ENCODE results near the gene ZNF24.
A peak's percentile ranks its signal among the peaks of the same experiment; 100 is the strongest.

The ZNF24 gene

GRCh38 chr18:35343936-35344735, at the start of gene ZNF24:
ZNF24 (minus strand) TSS chr18:35344420; CDS start chr18:35340650, 3,770 bp downstream.
- DNase-seq, result peak; percentile 73 to 85 (median 82)

DNA sequence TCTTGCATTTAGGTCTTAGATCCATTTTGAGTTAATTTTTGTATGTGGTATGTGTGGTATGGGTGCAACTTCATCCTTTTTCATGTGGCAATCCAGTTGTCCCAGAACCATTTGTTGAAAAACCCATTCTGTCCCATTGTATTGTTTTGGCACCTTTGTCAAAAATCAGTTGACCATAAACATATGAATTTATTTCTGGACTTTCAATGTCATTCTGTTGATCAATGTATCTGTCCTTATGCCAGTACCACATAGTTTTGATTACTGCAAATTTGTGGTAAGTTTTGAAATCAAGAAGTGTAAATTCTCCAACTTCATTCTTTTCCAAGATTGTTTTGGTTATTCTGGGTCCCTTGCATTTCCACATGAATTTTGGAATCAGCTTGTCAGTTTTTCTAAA, 49.5 kb upstream of the ZNF24 start:
- DNase-seq, result no peak

- DNase-seq, result no peak
Measured at GRCh38 chr18:35392375-35392774, 48.2 kb upstream of the ZNF24 start.

DNA sequence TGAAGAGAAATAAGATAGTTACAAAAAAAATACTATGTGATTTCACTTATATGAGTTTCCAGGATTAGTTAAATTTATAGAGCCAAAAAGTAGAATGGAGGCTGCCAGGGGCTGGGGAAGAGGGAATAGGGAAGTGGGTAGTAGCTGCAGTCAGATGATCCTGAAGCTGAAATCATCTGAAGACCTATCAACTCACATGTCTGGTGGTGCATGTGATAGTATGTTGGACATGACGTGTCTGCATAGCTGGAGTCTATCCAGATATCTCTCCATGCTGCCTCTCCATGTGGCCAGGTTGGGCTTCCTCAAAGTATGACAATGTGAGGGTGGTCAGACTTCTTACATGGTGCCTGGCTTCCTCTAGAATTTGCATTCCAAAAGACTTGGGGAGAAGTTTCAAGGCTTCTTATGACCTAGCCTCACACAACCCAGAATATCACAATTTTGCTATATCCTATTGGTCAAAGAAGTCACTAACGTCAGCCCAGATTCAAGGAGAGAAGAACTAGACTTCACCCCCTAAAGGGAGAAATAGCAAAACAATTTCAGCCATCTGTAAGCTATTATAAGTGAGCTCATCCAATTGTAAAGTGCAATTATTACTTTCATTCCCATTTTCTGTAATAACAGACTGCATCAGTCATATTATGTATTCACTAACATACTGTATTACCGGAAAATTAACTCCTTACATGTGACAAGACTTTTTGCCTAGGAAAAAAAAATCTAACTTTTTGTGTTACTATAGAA, 46.9 kb upstream of the ZNF24 start:
- no peak for DNase-seq

DNA sequence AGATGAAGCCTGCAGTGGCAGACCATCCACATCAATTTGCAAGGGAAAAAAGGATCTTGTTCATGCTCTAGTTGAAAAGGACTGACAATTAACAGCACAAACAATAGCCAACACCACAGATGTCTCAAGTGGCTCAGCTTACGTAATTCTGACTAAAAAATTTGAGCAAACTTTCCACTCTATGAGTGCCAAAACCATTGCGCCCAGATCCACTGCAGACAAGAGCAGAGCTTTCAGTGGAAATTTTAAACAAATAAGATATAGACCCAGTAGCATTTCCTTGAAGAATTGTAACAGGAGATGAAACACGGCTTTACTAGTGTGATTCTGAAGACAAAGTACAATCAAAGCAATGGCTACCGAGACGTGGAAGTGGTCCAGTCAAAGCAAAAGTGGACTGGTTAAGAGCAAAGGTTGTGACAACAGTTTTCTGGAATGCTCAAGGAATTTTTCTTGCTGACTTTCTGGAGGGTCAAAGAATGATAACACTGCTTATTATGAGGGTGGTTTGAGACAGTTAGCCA, 44.9 kb upstream of the ZNF24 start:
- no peak for DNase-seq

- no peak for DNase-seq
Measured at GRCh38 chr18:35387152-35387571, 42.9 kb upstream of the ZNF24 start.

DNA sequence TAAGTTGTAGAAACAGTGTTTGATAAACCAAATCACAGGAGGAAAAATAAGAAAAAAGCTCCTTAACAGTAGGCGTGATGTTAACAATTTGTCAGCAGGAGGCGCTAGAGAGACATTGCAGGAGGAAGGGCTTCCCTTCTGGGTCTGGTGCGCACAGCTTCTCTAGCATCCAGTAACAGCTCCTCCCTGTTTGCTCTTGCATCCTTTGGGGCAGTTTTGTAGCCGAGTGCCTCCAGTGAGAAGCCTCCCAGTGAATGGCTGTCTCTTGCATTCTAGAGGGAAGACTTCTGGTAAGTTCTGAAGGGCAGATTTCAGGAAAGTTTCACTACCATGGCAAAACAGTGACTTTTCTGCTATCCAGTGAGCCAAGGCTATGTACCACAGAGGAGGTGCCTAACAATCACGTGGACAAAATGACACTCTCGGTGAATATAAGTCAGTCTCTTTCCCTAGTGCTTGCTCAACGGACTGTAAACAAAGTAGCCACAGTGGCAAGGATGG, 42.4 kb upstream of the ZNF24 start:
- DNase-seq, result peak in 3 of 4 experiments; percentile 11 to 40 (median 34)

DNA sequence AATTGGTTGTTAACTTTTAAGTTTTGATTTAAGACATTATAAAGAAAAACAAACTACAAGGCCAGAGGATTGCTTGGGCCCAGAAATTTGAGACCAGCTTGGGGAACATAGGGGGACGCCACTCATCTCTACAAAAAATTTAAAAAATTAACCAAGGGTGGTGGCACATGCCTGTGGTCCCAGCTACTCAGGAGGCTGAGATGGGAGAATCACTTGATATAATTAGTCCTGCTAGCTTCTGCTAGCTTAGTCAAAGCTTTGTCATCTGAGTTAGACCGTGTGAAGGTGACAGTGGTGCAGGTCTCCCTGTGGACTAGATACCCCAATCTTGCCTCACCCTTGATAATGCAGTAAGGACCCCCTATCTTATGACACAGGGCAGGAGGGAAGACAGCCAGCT, 38.9 kb upstream of the ZNF24 start:
- DNase-seq, result no peak

GRCh38 chr18:35379421-35379820, 35.2 kb upstream of the ZNF24 start:
- no peak for DNase-seq

GRCh38 chr18:35378574-35378896, 34.3 kb upstream of the ZNF24 start:
- no peak for DNase-seq

DNA sequence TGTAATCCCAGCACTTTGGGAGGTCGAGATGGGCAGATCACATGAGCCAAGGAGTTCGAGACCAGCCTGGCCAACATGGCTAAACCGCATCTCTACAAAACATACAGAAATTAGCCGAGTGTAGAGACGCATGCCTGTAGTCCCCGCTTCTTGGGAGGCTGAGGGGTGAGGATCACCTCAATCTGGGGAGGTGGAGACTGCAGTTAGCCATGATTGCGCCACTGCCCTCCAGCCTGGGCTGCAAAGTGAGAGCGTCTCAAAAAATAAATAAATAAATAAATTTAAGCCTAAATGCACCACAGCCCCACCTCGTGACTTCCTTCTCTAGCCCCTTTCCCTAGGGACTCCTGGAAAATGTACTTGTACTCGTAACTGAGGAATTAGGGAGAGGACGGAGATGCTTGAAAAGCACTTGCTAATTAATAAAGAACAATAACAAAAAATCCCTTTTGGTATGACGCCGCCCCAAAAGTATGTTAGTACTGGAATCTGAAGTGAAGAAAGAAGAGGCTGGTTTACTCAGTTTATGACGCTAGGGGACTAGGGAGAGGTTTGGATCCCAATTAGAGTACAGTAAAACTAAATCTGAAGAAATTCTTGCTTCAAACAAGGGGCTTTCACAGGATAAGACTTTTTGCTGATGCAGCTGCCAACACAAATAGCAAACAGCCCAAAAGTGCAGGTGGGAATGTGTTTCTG, 33.8 kb upstream of the ZNF24 start:
- no peak for DNase-seq

- peak; percentile 11 to 57 (median 40) for DNase-seq
Measured at GRCh38 chr18:35376742-35377695, 32.8 kb upstream of the ZNF24 start, which contains the start of gene ZNF396. ZNF396 (minus strand) TSS chr18:35377337; CDS start chr18:35374292, 3,045 bp downstream.

- peak in 1 of 4 experiments; percentile 14 for DNase-seq
Measured at GRCh38 chr18:35376393-35376741, 32.1 kb upstream of the ZNF24 start.

GRCh38 chr18:35374708-35375107, 30.5 kb upstream of the ZNF24 start:
- no peak for DNase-seq

- no peak for DNase-seq
Measured at GRCh38 chr18:35371412-35372195, 27.4 kb upstream of the ZNF24 start.

GRCh38 chr18:35369126-35369525, 24.9 kb upstream of the ZNF24 start:
- DNase-seq, result no peak

DNA sequence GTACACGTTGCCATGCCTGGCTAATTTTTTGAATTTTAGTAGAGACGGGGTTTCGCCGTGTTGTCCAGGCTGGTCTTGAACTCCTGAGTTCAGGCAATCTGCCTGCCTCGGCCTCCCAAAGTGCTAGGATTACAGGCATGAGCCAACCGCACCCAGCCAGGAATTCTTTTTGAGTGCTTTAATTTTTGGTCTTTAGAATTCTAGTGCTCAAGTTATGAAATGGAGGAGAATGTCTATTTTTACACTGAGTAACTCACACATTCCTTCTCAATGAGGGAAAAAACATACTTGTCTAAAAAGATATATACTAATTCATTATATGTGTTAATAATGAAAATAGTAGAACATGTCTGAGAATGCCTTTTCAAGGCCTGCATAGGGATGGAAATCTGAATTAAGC, 24.4 kb upstream of the ZNF24 start:
- no peak for DNase-seq

DNA sequence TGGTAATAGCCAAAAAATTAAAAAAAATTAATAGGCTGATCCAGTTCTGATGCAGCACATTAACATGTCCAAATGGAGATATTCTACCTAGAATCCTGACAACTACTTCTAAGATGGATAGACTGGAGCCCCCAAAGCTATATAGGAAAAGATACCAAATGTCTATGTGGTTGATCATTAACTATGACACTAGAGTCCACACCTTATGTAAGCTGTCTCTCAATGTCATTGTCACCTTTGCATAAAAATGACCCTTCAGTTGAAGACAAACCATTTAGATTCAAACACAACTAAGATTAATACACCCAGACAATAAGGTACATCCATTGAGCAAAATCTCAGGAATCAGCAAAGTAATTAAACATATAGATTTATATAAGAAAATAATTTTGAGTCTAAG, 18.3 kb upstream of the ZNF24 start:
- DNase-seq, result no peak

- DNase-seq, result no peak
Measured at GRCh38 chr18:35361570-35362321, 17.5 kb upstream of the ZNF24 start.

- DNase-seq, result peak in 2 of 4 experiments; percentile 20 to 41
Measured at GRCh38 chr18:35355140-35355618, 11.0 kb upstream of the ZNF24 start.
